Natural killer cell (primary cell): Measurements from ENCODE around the gene ST3GAL3. TPM values are rescaled to one million over a fixed set of nuclear protein-coding genes. Genes with fewer than 3 reads are reported as not detected.

Experiments
- ATAC-seq, 3 donors: fragments of 150-1000 bp in 2 of 3; fragments of 200-7000 bp in 1 of 3; cut with Tn5 transposase; 1 replicate in 1 of 3; 2 replicates in 2 of 3; pipeline ENCODE4 v1.10.0; 2021; ENCODE audit warnings: mild to moderate bottlenecking in 2 of 3, moderate library complexity in 2 of 3
- DNase-seq, 2 donors: peaks; one replicate each; pipeline versions ENCODE4 v3.0.0 to v3.0.0-alpha.2; 2013 to 2021; ENCODE audit warnings: mixed read lengths in 1 of 2
- H3K27ac ChIP-seq: one replicate; pipeline ENCODE4 v1.5.1; 2013; ENCODE audit warnings: mild to moderate bottlenecking, low read length
- H3K27me3 ChIP-seq: one replicate; pipeline ENCODE4 v1.6.1; 2013; ENCODE audit warnings: low read length; ENCODE audit not compliant: control insufficient read depth, insufficient read depth
- H3K36me3 ChIP-seq: one replicate; pipeline ENCODE4 v1.6.1; 2013; ENCODE audit warnings: low read length; ENCODE audit not compliant: control insufficient read depth, insufficient read depth
- H3K4me1 ChIP-seq: one replicate; pipeline ENCODE4 v1.6.1; 2013; ENCODE audit warnings: low read length; ENCODE audit not compliant: control insufficient read depth, insufficient read depth
- H3K4me3 ChIP-seq: one replicate; pipeline ENCODE4 v1.5.1; 2013; ENCODE audit warnings: low read length
- H3K9me3 ChIP-seq: one replicate; pipeline ENCODE4 v1.6.1; 2013; ENCODE audit warnings: low read length; ENCODE audit not compliant: control insufficient read depth, insufficient read depth
- H3K27ac Mint-ChIP-seq, 2 donors: one replicate each; pipeline ENCODE4 v1.8.0; 2022; ENCODE audit warnings: mild to moderate bottlenecking in 2 of 2, mixed read lengths in 2 of 2, moderate library complexity in 1 of 2
- H3K27me3 Mint-ChIP-seq, 2 donors: one replicate each; pipeline ENCODE4 v1.8.0; 2022; ENCODE audit warnings: low read depth in 2 of 2, mixed read lengths in 2 of 2
- H3K36me3 Mint-ChIP-seq: one replicate; pipeline ENCODE4 v1.8.0; 2022; ENCODE audit warnings: mixed read lengths
- H3K4me1 Mint-ChIP-seq, 2 donors: one replicate each; pipeline ENCODE4 v1.8.0; 2022; ENCODE audit warnings: mixed read lengths in 2 of 2
- H3K4me3 Mint-ChIP-seq: one replicate; pipeline ENCODE4 v1.8.0; 2022; ENCODE audit warnings: mild to moderate bottlenecking, moderate library complexity, mixed read lengths
- H3K9me3 Mint-ChIP-seq, 2 donors: one replicate each; pipeline ENCODE4 v1.8.0; 2022; ENCODE audit warnings: mixed read lengths in 2 of 2
- CTCF ChIP-seq: fragments of 200-600 bp; IDR thresholded peaks from one replicate; pipeline ENCODE4 v1.8.0; 2022; ENCODE audit warnings: antibody characterized with exemption
- WGBS: methylation state at CpG from one replicate; pipeline ENCODE4 v1.1.7; 2013; ENCODE audit warnings: missing lambda C conversion rate; ENCODE audit not compliant: insufficient coverage; 5-methylcytosine and 5-hydroxymethylcytosine counted together
- intact Hi-C: fragments of 100-400 bp; cut with micrococcal nuclease; formaldehyde crosslinking; loops from one replicate; pipeline ENCODE4 v1.14.2; 2022
- total RNA-seq, 4 donors: library from RNA; stranded (reverse); fragments of 120-200 nt in 1 of 4; gene quantifications; one replicate each; pipeline versions ENCODE4 v1.2.3 to v1.2.4, GENCODE V29; 2013 to 2022

ST3GAL3 gene
- total RNA-seq, 3 donors from 2014 or later (not counting 1 experiment from before 2014, with no cell fraction given), result 22.2 to 27.3 (median 22.3) TPM

- DNase-seq (no peak), ATAC-seq (no peak)
- no peak for TF ChIP-seq CTCF
- intact Hi-C loops, result no loop called here
- H3K4me3 Mint-ChIP-seq, result no peak overlapping the region
- H3K27ac ChIP-seq, result no peak overlapping the region
- H3K4me1 Mint-ChIP-seq, result peaks cover 0 to 10% of the 10 kb centered on the region in 2 donors
- no peaks in the 10 kb centered on the region for H3K27me3 ChIP-seq
- no peaks in the 10 kb centered on the region for H3K9me3 ChIP-seq
- peaks cover 2% of the 10 kb centered on the region for H3K36me3 Mint-ChIP-seq
- 93% methylated on average over 3 of the region's 4 CpGs for WGBS
- no peaks in the 10 kb centered on the region for H3K27me3 Mint-ChIP-seq
- no peak overlapping the region for H3K27ac Mint-ChIP-seq
- H3K36me3 ChIP-seq, result no peaks in the 10 kb centered on the region
- no peak overlapping the region for H3K4me3 ChIP-seq
- H3K4me1 ChIP-seq, result no peaks in the 10 kb centered on the region
- peaks cover 0 to 2% of the 10 kb centered on the region in 2 donors for H3K9me3 Mint-ChIP-seq
These were observed 95.1 kb downstream of the ST3GAL3 start for GRCh38 chr1:43802356-43802980.

- H3K9me3 Mint-ChIP-seq, result peaks cover 0 to 4% of the 10 kb centered on the region in 2 donors
- intact Hi-C loops, result no loop called here
- H3K9me3 ChIP-seq, result no peaks in the 10 kb centered on the region
- peaks cover 5% of the 10 kb centered on the region for H3K36me3 Mint-ChIP-seq
- H3K4me1 Mint-ChIP-seq, result peaks cover 0 to 10% of the 10 kb centered on the region in 2 donors
- 89% methylated on average over 9 of the region's 9 CpGs for WGBS
- ATAC-seq (no peak), DNase-seq (no peak)
- H3K4me3 Mint-ChIP-seq, result no peak overlapping the region
- no peak for TF ChIP-seq CTCF
- no peak overlapping the region for H3K27ac ChIP-seq
- no peak overlapping the region for H3K27ac Mint-ChIP-seq
- H3K27me3 Mint-ChIP-seq, result no peaks in the 10 kb centered on the region
- no peak overlapping the region for H3K4me3 ChIP-seq
- no peaks in the 10 kb centered on the region for H3K4me1 ChIP-seq
- no peaks in the 10 kb centered on the region for H3K27me3 ChIP-seq
- no peaks in the 10 kb centered on the region for H3K36me3 ChIP-seq
These were observed 95.8 kb downstream of the ST3GAL3 start for GRCh38 chr1:43803105-43803504.

- Mint-ChIP-seq H3K27me3 (no peaks in the 10 kb centered on the region), H3K27ac (no peak overlapping the region), H3K36me3 (peaks cover 7% of the 10 kb centered on the region), H3K9me3 (peaks cover 0 to 7% of the 10 kb centered on the region in 2 donors), H3K4me3 (no peak overlapping the region), H3K4me1 (peaks cover 0 to 10% of the 10 kb centered on the region in 2 donors)
- Histone ChIP-seq H3K9me3 (no peaks in the 10 kb centered on the region), H3K4me1 (no peaks in the 10 kb centered on the region), H3K27me3 (no peaks in the 10 kb centered on the region), H3K4me3 (no peak overlapping the region), H3K27ac (no peak overlapping the region), H3K36me3 (no peaks in the 10 kb centered on the region)
- WGBS, result 89% methylated on average over 4 of the region's 4 CpGs
- DNase-seq (no peak), ATAC-seq (no peak)
- no peak for TF ChIP-seq CTCF
- intact Hi-C loops, result no loop called here
These were observed 96.3 kb downstream of the ST3GAL3 start for GRCh38 chr1:43803646-43804045.

- peaks cover 13% of the 10 kb centered on the region for H3K36me3 Mint-ChIP-seq
- Histone ChIP-seq H3K4me3 (no peak overlapping the region), H3K9me3 (no peaks in the 10 kb centered on the region), H3K4me1 (no peaks in the 10 kb centered on the region), H3K27ac (no peak overlapping the region), H3K36me3 (no peaks in the 10 kb centered on the region), H3K27me3 (no peaks in the 10 kb centered on the region)
- H3K4me1 Mint-ChIP-seq, result peaks cover 0 to 9% of the 10 kb centered on the region in 2 donors
- DNase-seq, result no peak
- H3K27me3 Mint-ChIP-seq, result no peaks in the 10 kb centered on the region
- WGBS, result 93% methylated on average over 4 of the region's 4 CpGs
- H3K4me3 Mint-ChIP-seq, result no peak overlapping the region
- intact Hi-C loops, result no loop called here
- ATAC-seq, result no peak
- peaks cover 4 to 11% of the 10 kb centered on the region in 2 donors for H3K9me3 Mint-ChIP-seq
- TF ChIP-seq CTCF, result no peak
- no peak overlapping the region for H3K27ac Mint-ChIP-seq
These were observed 97.2 kb downstream of the ST3GAL3 start for GRCh38 chr1:43804569-43804968.
